ENCODE measurements around the gene KCNJ4.

Gene KCNJ4

DNA sequence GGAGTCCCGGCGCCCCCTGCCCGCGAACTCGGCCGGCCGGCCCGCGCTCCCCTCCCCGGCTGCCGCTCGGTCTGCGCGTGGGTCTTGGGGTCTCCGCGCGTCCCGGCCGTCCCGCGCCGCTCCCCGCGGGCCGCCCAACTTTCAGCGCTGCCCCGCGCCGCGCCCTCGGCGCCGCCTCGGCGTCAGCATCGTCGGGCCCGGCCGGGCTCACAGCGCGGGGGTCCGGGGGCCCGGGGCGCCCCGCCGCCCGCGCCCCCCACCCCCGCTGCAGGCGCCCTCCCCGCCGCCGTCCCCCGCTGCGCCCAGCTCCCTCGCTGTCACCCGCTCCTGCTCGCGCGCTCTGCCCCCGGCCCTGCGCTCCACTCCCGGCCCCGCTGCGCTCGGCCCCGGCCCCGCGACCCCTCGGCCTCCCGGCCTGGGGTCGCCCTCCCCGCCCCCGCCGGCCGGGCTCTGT lies at the start of gene KCNJ4:
TSS of gene KCNJ4 (minus strand) at position 124 of the 454 bp plus-strand sequence. CDS start 27,067 bp downstream, outside the sequence.
- no peak for DNase-seq (ENCODE audit: low spot score)

DNA sequence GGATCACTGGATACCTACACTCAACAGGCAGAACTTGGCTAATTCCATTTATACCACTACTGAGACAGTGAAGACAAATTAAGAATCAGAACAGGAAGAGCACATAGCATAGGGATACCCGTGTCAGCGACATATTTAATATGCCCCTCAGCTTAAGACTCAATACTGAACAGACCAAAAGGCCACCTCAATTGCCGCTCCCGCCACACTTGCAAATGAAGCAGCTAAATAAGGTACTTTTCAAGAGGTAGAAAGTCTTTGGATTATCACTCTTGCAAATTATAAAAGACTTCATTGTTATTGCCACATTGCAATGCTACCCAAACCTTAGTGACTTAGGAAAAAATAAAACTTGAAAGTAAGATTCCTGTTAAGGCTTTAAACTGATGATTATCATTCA lies 48.0 kb upstream of the KCNJ4 start:
- no peak for DNase-seq (ENCODE audit: low spot score)

DNA sequence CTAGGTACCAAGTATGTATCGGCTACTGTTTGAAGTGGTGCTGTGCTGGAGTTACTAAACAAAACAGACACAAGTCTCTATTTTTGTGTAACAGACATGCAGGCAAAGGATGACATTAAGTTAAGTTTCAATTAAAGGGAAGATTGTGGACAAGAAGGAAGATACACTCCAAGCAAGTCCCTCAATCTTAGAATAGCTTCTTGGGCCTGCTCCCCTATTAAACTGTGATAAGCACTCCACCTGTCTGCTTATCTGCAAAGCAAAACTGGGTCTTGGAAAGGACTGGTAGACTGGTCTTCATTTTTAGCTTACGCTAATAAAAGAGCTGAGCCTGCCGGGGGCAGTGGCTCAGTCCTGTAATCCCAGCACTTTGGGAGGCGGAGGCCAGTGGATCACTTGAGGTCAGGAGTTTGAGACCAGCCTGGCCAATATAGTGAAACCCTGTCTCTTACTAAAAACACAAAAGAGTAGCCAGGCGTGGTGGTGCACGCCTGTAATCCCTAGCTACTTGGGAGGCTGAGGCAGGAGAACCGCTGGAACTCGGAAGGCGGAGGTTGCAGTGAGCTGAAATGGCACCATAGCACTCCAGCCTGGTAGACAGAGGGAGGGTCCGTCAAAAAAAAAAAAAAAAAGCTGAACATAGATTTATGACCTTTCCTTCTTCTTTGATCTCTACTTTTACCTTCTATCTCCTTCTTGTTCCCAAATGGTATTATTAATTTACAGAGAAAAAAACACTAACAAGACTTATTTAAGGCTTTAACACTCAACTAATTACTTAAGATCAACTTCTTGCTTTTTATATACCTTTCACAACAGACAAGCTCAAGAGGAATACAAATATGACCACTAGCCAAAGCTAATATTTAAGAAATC lies 47.0 kb upstream of the KCNJ4 start:
- no peak for DNase-seq (ENCODE audit: low spot score)

DNA sequence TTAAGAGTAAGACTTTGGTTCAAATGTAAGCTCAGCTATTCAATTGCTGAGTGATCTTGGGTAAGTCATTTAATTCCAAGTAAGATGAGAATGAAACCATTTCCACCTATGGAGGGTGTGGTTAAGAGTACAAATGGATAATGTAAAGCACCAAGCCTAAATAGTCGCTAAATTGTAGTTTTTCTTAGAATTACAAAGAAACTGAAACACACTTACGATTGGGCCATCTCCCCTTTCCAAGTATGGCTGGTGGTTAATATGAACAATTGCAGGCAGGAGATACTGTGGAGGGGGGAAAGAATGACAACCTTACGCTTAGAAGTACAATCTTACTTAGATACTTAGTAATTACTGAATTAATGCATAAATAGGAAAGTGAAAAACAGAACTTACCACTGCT lies 42.9 kb upstream of the KCNJ4 start:
- DNase-seq (ENCODE audit: low spot score): no peak

DNA sequence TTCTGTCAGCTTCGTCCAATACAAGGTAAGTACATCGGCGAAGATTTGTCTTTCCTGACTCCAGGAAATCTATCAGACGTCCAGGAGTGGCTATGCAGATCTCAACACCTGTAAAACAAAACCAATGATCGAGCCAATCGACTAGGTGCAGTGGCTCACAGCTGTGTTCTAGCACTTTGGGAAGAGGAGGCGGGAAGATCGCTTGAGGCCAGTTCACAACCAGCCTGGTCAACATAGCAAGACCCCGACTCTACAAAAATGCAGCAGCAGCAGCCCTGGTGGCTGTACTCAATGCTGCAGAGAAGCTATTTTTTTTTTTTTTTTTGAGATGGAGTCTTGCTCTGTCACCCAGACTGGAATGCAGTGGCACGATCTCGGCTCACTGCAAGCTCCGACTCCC lies 39.9 kb upstream of the KCNJ4 start:
- DNase-seq (ENCODE audit: low spot score): no peak

DNA sequence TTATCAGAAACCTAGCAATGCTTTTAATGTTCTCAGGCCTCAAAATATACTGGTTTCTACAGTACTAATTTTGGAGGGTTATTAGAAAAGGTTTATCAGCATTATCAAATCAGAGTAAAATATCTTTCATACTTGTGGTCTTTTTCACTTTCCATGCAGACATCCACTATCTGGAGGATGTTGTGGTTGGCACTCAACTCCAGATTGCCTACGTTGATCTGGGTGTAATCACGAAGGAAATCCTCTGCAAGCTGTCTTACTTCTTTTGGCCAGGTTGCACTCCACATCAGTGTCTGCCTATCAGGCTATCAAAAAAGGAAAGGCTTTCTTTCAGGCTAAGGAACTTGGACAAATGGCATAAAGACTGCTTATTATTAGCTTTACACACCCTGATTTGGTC lies 39.5 kb upstream of the KCNJ4 start:
- DNase-seq (ENCODE audit: low spot score): no peak

DNA sequence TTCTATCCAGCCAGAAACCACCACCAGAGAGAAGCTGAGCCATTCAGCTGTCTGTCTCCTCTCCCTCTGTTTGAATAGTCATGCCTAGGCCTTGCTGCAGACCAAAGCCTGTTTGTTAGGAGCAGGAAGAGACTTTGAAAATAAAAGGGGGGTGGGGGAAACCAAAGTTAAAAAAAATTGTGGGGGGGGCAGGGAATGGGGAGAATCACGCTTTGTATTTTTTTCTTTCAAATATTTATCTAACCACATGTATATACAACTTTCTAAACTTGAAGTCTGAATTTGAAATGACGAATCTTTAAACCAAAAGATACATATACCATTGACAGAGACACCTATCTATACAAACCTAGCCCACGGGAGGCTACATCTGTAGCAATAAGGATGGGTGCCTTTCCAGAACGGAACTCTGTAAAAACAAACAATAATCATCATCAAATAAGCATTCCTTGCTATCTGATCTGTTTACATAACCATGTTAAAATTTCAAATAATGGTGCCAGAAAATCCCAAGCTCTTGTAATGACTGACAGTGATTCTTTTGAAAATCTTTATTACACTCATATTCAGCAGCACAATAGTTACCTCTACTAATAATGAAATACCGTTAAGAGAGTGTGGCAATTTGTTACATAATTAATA lies 36.8 kb upstream of the KCNJ4 start:
- DNase-seq (ENCODE audit: low spot score): no peak

DNA sequence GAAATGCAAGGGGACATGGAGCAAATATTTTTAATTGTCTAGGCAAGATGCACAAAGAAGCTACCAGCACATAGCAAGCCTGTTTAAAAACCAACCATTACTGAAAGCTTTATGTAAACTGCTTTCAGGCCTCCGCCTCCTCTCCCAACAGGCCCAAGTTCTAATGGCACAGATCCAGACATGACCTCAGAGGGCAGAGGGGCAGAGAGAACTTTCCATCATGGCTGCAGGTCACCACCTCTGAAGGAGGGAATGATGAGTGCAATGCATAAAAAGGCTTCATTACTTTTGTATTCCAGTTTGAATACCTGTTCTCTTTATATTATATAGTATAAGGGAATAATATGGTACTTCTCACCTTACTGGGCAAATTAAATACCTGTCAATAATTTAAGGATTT lies 35.9 kb upstream of the KCNJ4 start:
- no peak for DNase-seq (ENCODE audit: low spot score)

DNA sequence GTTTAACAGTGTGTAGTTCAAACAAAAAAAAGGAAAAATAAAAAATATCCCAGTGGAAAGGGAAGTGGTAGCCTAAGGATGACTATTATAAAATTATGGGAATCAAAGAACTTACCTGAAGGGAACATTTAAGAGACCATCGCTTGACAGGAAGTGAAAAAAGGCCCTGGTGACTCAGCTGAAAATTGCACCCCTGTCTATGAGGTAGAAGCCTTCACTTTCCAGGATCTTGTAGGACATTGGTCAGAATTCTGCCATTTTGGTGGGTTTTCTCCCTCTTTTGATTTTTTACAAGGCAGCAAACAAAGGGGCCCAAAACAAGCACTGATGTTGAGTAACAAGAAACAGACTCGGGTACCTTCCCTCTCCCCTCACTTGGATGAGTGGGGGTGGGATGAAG lies 35.5 kb upstream of the KCNJ4 start:
- no peak for DNase-seq (ENCODE audit: low spot score)

DNA sequence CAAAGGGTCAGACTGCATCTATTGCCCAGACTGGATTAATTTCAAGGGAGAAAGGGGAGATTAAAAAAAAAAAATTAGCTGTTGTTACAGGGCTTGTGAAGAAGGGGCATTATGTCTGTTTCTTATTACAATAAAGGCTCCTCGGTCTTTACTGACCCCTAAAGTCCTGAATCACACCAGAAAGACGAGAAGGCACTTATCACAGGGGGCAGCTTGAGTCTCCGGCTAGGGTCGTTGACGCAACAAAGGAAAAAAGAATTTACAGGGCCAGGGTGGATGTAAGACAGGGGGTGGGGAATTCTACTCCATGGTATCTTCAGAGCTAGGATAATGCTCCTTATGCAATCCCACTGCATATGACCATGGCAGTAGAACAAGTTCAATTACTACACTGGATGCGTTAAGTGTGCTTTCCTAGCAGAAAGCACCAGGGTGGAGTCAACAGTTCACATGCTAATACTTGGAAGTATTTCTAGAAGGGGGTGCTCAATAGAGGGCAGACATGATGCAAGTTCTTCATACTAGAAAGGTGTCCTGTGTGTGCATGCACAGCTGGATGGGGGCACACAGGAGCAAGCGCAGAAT lies 34.7 kb upstream of the KCNJ4 start:
- DNase-seq (ENCODE audit: low spot score): no peak

DNA sequence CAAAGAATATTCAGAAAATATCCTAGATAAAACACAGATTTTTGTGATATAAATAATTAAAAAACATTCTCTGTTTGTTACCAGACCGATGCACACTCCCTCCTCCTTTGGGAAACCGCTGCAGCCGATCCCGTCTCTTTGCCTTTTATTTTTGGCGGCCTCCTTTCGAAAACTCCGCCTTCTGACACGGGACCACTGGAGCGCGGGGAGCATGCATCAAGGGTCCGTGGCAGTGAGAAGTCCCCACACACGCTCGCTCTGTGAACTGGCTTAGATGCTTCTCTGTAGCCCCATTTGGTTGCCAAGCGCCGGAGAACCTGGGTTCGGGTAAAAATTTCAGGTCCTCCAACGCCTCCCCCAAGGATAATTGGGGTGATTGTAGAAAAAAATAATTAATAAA lies 34.1 kb upstream of the KCNJ4 start:
- DNase-seq (ENCODE audit: low spot score): no peak

DNA sequence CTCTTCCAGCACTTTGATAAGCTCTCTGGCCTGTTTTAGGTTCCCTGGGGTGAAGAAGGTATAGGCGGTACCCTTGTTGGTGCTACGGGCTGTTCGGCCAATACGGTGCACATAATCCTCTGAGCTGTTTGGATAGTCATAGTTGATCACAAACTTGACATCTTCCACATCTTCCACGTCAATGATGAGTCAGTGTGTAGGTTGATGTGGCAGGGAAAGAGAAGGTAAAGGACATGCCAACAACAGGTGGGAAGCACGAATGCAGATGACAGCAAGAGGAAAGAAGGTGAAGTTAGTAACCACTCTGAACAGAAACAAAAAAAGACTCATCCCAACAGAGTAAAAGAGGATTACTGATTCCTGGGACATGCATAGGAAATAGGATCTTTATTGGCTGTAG lies 32.9 kb upstream of the KCNJ4 start:
- DNase-seq (ENCODE audit: low spot score): no peak

DNA sequence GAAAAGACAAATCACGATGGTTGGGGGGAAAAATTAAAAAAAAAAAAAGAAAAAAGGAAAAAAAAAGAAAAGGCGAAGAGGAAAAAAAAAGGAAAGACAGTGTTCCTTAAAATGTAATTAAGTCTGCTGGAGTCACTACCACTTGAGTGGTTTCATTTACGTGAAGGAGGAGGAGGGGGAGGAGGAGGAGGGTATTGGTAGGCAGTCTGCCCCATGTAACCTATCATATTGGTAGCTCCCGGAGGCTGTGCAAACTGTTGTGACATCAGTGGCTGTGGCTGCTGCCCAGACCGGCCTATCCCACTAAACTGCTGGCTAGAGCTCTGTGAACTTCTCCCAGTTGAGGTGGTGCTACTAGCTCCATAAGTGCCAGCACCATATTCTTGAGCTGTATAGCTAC lies 30.8 kb upstream of the KCNJ4 start:
- DNase-seq (ENCODE audit: low spot score): no peak

DNA sequence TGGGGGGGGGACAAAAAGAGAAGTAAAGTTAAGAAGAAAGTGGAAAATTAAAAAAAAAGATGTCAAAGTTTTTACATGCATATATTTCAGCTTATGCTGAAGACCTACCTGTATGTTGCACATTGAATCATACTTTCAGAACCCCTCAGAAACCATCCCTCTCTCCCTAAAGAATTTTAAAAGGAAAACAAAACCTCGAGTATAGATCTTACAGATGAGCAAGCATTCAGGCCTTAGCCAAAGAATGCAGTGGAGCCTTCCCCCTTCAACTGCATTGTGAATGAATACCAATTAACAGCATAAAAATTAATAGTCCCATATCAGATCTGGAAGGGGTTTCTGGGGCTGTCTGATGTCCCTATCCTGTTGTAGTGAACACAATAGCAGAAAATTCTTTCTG lies 29.2 kb upstream of the KCNJ4 start:
- DNase-seq (ENCODE audit: low spot score): no peak

DNA sequence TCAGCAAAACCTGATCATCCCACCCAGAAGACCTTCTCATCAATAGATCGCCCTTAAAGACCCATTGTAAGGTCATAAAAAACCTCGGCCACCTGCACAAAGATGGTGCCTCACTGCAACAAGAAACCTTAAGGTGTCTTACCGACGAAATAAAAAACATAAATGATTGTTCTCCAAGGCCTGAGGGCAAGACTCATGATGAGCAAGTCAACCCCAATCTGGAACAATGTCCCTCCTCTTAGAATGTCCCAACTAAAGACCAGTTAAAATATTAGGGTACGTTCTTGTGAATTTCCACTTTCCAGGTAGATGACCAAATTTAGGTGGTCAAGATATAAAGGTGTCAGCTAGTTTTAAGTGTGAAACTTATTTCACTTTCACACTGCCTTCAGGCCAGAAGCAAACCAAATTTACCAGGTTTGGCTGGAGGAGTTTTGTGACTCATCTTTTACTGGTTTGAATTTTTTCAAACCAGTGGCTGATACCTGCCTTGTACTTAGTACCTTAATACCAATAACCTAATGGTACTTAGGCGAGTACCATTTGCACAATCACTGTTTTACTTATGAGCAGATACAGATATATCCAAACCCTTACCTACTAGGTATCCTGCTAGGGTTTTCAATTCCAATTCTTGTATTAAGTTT lies 27.8 kb upstream of the KCNJ4 start:
- no peak for DNase-seq (ENCODE audit: low spot score)

DNA sequence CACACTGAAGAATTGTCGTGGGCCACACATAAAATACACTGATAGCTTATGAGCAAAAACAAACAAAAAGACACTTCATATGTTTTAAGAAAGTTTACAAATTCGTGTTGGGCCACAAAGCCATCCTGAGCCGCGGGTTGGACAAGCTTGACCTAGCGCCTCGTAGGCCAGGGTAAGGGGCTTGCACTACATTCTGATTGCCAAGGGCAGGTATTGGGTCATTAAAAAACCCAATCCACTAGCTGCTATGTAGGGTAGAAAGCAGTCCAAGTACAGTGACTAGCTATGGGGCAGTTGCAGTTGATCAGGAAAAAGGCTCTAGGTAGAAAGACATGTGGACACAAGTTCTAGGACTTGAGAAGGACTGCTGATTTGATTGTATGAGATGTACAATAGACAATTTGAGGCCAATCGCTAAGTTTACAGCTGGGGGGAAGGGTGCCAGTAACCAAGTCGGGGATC lies 26.9 kb upstream of the KCNJ4 start:
- DNase-seq (ENCODE audit: low spot score): no peak

DNA sequence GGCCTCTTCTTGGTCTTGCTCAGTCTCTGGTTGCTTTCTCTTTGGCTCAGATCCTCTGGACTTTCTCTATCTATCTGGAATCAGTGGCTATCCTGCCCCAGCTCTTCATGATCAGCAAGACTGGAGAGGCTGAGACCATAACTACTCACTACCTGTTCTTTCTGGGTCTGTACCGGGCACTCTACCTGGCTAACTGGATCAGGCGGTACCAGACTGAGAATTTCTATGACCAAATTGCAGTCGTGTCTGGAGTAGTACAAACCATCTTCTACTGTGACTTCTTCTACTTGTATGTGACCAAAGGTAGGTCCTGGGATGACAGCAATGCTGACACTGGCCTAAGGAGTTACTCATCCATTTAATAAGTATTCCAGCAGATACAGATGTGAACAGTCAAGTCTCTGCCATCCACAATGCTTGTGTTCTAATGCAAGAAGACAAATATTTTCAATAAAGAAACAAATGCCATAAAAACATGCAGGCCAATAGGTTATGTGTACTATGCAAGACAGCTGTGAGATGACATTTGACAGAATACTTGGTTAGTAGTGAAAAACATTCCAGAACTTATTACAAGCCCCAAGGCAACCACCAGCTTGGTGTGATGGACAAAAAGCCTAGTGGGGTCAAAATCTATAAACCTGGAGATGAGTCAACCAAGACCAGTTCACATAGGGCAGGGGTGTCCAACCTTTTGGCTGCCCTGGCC lies 26.3 kb upstream of the KCNJ4 start:
- DNase-seq (ENCODE audit: low spot score): no peak

DNA sequence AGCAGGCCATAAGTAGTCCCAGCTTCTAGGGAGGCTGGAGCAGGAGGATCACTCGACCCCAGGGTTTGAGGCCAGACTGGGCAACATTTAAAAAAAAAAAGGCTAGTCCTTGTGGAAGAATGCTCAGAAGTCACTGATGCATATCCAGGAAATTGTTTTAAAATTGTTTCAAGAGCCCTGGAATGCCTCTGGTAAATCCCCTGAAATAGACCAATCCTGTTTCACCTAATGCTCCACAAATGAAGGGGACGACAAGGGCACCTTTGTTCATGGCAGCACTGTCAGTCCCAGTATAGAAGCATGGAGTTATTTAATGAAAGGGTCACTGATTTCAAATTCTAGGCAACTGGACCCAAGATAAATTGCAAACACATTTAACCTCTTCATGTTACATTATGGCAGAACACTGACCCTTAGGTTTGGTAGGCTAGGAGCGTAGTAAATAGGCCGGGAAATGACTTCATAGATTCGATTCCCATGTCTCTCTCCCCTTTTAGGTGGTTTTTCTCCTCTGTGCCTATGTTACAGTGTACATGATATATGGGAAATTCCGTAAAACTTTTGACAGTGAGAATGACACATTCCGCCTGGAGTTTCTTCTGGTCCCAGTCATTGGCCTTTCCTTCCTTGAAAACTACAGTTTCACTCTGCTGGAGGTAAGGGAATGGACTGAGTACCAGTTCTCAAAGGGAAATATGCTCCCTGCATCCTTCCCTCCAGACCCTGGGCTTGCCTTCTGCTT lies 24.3 kb upstream of the KCNJ4 start:
- DNase-seq (ENCODE audit: low spot score): no peak

DNA sequence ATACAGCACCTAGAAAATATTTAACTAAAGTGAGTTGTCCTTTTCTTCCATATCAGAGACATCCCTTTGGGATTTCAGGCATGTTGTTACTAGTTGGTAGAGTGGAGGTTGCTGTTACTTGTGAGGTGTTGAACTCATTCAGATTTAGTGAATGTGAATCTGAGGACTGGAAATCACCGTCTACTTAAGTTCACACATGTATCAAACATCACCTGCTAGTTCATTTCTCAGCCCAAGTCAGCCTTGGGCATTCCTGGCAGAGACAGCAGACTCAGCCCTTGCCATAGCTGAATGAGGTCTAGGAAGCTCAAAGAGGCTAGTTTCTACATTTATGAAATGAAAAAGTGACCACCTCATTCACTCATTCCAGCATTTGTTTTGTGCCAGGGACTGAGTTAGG lies 22.6 kb upstream of the KCNJ4 start:
- no peak for DNase-seq (ENCODE audit: low spot score)

DNA sequence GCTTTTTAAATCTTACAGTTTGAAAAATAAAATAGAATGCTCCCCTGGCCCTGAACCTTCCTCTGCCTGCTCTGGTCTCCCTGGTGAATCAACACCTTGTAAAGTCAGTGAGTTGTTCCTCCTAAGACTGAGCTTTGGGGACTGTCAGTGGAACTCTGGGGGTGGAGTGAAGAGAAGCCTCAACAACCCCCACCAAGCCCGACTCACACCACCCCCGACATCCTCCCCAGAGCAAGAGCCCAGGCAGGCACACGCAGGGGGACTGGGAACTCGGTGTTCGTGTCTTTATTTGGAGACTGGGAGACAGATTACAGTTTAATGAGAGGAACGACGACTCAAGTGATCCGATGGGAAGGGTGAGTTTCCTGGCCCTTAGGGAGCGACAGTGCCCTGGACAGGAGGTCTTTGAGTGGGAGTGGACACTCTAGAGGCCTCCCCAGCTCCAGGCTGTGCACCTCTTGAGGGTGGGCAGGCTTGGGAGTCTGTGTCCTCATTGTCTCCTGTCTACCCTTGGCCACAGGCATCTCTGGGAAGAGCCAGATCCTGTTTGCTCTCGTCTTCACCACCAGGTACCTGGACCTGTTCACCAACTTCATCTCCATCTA lies 19.1 kb upstream of the KCNJ4 start:
- DNase-seq (ENCODE audit: low spot score): no peak

DNA sequence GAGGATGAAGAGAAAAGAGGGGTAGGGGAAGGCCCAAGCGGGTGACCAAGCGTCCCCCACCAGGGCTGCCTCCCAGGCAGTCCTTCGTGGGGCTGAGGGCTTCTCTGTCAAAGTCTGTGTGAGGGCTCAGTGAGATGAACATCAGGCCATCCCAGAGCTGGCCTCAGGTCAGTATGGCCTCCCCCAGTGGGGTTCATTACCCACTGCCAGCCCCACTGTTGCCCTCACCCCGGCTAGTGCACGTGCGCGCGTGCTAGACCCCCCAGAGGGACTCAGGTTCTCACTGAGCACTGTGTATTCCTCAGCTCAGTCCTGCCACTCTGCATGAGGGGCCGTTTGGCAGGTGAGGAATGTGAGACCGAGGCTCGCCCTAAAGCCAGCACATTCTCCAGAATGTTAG lies 16.2 kb upstream of the KCNJ4 start:
- no peak for DNase-seq (ENCODE audit: low spot score)

Measured in AG08395 (cell line).